Fibroblast of lung (primary cell): ENCODE results near the gene MUC2. TPM values are rescaled to one million over a fixed set of nuclear protein-coding genes. Genes with fewer than 3 reads are reported as not detected.
A peak's percentile ranks its signal among the peaks of the same experiment; 100 is the strongest.

Source experiments
- DNase-seq, 2 donors: peaks; one replicate each; pipeline versions ENCODE4 v3.0.0 to v3.0.0-alpha.2; 2010; ENCODE audit warnings: low read depth in 2 of 2
- H2AFZ ChIP-seq: 2 replicates; pipeline ENCODE4 v1.5.1; 2012; ENCODE audit warnings: low read length, control low read depth, inconsistent platforms
- H3K27ac ChIP-seq: 2 replicates; pipeline ENCODE4 v1.5.1; 2011; ENCODE audit warnings: low read length, control low read depth; ENCODE audit not compliant: insufficient read depth
- H3K27me3 ChIP-seq: 2 replicates; pipeline ENCODE4 v1.5.1; 2011; ENCODE audit warnings: mild to moderate bottlenecking, low read length; ENCODE audit not compliant: control insufficient read depth, insufficient read depth
- H3K36me3 ChIP-seq: 2 replicates; pipeline ENCODE4 v1.5.1; 2011; ENCODE audit warnings: low read length; ENCODE audit not compliant: control insufficient read depth, insufficient read depth
- H3K4me1 ChIP-seq: 2 replicates; pipeline ENCODE4 v1.5.1; 2011; ENCODE audit warnings: low read length; ENCODE audit not compliant: control insufficient read depth, insufficient read depth; ENCODE audit errors: extremely low read depth
- H3K4me2 ChIP-seq: 2 replicates; pipeline ENCODE4 v1.5.1; 2011; ENCODE audit warnings: low read length, control low read depth; ENCODE audit not compliant: insufficient read depth; ENCODE audit errors: extremely low read depth
- H3K4me3 ChIP-seq, 4 experiments: fragments of 200-600 bp in 1 of 4; sonication (generic) in 1 of 4; replicated peaks in 1 of 4; 2 replicates each; pipeline ENCODE4 v1.5.1; 2011 to 2016; ENCODE audit warnings: low read length in 4 of 4, low read depth in 3 of 4, mild to moderate bottlenecking in 3 of 4, control low read depth in 2 of 4, inconsistent platforms in 1 of 4, mixed read lengths in 1 of 4; ENCODE audit not compliant: insufficient read depth in 1 of 4; ENCODE audit errors: control extremely low read depth in 1 of 4
- H3K79me2 ChIP-seq: 2 replicates; pipeline ENCODE4 v1.5.1; 2012; ENCODE audit warnings: mild to moderate bottlenecking, low read length, inconsistent platforms; ENCODE audit not compliant: control insufficient read depth, insufficient read depth
- H3K9ac ChIP-seq: 2 replicates; pipeline ENCODE4 v1.5.1; 2011; ENCODE audit warnings: mild to moderate bottlenecking, low read length, control low read depth; ENCODE audit not compliant: insufficient read depth
- H3K9me3 ChIP-seq: 2 replicates; pipeline ENCODE4 v1.5.1; 2012; ENCODE audit warnings: low read depth, low read length; ENCODE audit not compliant: control insufficient read depth, insufficient read depth
- H4K20me1 ChIP-seq: 2 replicates; pipeline ENCODE4 v1.5.1; 2011; ENCODE audit warnings: low read length; ENCODE audit not compliant: control insufficient read depth, insufficient read depth; ENCODE audit errors: extremely low read depth
- EZH2 ChIP-seq: IDR thresholded peaks from 2 replicates; pipeline ENCODE4 v1.5.1; 2012; ENCODE audit warnings: low read length, control low read depth, mild to moderate bottlenecking; ENCODE audit errors: missing control alignments
- polyA plus RNA-seq, 2 donors: library from polyadenylated mRNA; depleted of rRNA in 1 of 2; stranded (reverse) in 1 of 2; unstranded in 1 of 2; fragments of >200 nt; gene quantifications; 2 replicates each; pipeline ENCODE4 v1.2.1, GENCODE V29; 2011 to 2012; ENCODE audit warnings: missing spikeins in 1 of 2
- total RNA-seq: library from RNA; depleted of rRNA; stranded (reverse); fragments of >200 nt; gene quantifications from 2 replicates; pipeline ENCODE4 v1.2.1, GENCODE V29; 2014
- TF ChIP-seq, protein P1 (sequence below), 2 donors: IDR thresholded peaks in 1 of 2; conservative IDR thresholded peaks in 1 of 2; 1 replicate in 1 of 2; 2 replicates in 1 of 2; pipeline ENCODE4 v1.5.1; 2011 to 2012; ENCODE audit warnings: low read length in 2 of 2, control low read depth in 1 of 2, inconsistent platforms in 1 of 2, low read depth in 1 of 2, mild to moderate bottlenecking in 1 of 2

Gene MUC2
- total and polyA plus RNA-seq, 2 donors (not counting 1 experiment from before 2014, with no cell fraction given), result not detected

DNA sequence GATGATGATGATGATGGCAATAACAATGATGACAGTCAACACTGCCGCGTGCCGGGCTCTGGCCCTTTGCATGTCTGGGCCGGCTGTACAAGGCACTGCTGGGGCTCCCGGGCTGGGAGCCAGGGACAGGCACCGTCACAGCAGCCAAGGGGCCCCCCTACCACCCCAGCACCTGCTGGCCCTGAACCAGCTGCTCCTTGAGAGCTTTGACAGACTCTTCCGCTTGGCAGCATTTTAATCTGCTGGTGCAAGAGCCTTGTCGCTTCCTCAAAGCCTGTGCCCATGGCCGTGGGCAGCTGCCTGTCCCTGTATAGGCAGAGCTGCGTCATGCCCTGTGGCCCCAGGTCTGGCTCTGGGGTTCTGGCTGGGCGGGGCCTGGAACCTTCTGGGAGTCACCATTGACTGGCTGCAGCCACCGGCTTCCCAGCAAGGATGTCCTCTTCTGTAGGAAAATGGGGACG lies 25.2 kb upstream of the MUC2 start:
- Histone ChIP-seq H3K27ac (no peak overlapping the region), H3K36me3 (no peaks in the 10 kb centered on the region), H4K20me1 (no peaks in the 10 kb centered on the region)

DNA sequence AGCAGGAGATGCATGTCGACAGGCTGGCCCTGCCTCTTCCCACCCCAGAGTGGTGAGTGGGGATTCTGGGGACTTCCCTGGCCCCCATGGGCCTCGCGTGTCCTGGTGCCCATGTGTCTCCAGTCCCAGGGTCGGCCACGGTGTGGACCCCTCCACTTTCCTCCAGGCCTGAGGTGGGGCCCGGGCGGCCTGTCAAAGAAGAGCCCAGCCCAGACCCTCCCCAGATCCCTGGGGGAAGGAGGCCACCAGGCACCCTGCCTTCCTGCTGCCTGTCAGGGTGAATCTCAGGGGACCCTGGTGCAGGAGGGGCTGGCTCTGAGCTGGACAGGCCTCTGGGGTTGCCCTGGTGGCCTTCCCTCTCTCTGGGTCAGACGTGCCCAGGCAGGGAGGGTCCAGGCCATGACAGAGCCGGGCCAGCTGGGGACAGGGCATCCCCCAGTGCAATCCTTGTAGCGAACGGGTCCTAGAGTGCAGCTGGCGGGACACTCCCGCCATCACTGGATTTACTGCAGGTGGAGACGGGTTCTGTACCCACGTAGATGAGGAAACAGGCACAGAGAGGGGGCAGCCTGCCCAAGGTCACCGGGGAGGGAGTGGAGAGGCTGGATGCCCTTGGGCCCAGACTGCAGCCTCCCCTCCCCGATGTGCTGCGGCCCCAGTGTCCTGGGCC lies 24.6 kb upstream of the MUC2 start:
- Histone ChIP-seq H3K9ac (no peak overlapping the region), H3K4me1 (no peaks in the 10 kb centered on the region), H2AFZ (no peak overlapping the region), H3K4me2 (no peak overlapping the region), H3K79me2 (no peaks in the 10 kb centered on the region), H4K20me1 (no peaks in the 10 kb centered on the region), H3K4me3 (no peak overlapping the region), H3K36me3 (no peaks in the 10 kb centered on the region), H3K27me3 (peaks cover 9% of the 10 kb centered on the region), H3K9me3 (no peaks in the 10 kb centered on the region), H3K27ac (no peak overlapping the region)
- TF ChIP-seq, protein P1, sequence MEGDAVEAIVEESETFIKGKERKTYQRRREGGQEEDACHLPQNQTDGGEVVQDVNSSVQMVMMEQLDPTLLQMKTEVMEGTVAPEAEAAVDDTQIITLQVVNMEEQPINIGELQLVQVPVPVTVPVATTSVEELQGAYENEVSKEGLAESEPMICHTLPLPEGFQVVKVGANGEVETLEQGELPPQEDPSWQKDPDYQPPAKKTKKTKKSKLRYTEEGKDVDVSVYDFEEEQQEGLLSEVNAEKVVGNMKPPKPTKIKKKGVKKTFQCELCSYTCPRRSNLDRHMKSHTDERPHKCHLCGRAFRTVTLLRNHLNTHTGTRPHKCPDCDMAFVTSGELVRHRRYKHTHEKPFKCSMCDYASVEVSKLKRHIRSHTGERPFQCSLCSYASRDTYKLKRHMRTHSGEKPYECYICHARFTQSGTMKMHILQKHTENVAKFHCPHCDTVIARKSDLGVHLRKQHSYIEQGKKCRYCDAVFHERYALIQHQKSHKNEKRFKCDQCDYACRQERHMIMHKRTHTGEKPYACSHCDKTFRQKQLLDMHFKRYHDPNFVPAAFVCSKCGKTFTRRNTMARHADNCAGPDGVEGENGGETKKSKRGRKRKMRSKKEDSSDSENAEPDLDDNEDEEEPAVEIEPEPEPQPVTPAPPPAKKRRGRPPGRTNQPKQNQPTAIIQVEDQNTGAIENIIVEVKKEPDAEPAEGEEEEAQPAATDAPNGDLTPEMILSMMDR (conservative IDR thresholded peaks at IDR 0.05 in 1 of 2, IDR thresholded peaks at IDR 0.05 in 1 of 2; ENCODE audit: low read depth in 1 of 2, low read length in 2 of 2), result no peak
- TF ChIP-seq EZH2, result no peak
- DNase-seq, result no peak

More for the DNA sequence above, 25.2 kb upstream of the MUC2 start:
- TF ChIP-seq, protein P1 (conservative IDR thresholded peaks at IDR 0.05 in 1 of 2, IDR thresholded peaks at IDR 0.05 in 1 of 2; ENCODE audit: low read depth in 1 of 2, low read length in 2 of 2), result no peak
- TF ChIP-seq EZH2, result no peak
- Histone ChIP-seq H3K4me2 (no peak overlapping the region), H3K9ac (no peak overlapping the region), H3K9me3 (no peaks in the 10 kb centered on the region), H3K27me3 (peaks cover 9% of the 10 kb centered on the region), H3K79me2 (no peaks in the 10 kb centered on the region), H3K4me3 (no peak overlapping the region), H2AFZ (no peak overlapping the region), H3K4me1 (no peaks in the 10 kb centered on the region)
- DNase-seq, result no peak

- Histone ChIP-seq H3K4me2 (no peak overlapping the region), H3K36me3 (no peaks in the 10 kb centered on the region), H3K27ac (no peak overlapping the region), H2AFZ (no peak overlapping the region), H3K9me3 (no peaks in the 10 kb centered on the region), H3K79me2 (no peaks in the 10 kb centered on the region), H3K27me3 (peaks cover 11% of the 10 kb centered on the region), H3K9ac (no peak overlapping the region), H3K4me3 (no peak overlapping the region), H4K20me1 (no peaks in the 10 kb centered on the region), H3K4me1 (no peaks in the 10 kb centered on the region)
- peak; percentile 34 to 48 for DNase-seq
- TF ChIP-seq EZH2, result no peak
- TF ChIP-seq, protein P1 (conservative IDR thresholded peaks at IDR 0.05 in 1 of 2, IDR thresholded peaks at IDR 0.05 in 1 of 2; ENCODE audit: low read depth in 1 of 2, low read length in 2 of 2), result peak; percentile 66 to 84
Observed at GRCh38 chr11:1050581-1051355, 23.9 kb upstream of the MUC2 start.
